Lung (tissue), 12 donors: ENCODE results near the gene ZFYVE21. TPM values are rescaled to one million over a fixed set of nuclear protein-coding genes. Genes with fewer than 3 reads are reported as not detected.

Experiments
- ATAC-seq: fragments of 200-7000 bp; cut with Tn5 transposase; one replicate; pipeline ENCODE4 v1.9.1; 2020; ENCODE audit warnings: moderate number of reproducible peaks; ENCODE audit not compliant: insufficient read depth, low FRiP score
- DNase-seq, 3 donors: peaks; one replicate each; pipeline ENCODE4 v3.0.0-alpha.2; 2013 to 2017
- H3K27ac ChIP-seq, 2 donors: one replicate each; pipeline ENCODE4 v1.5.1; 2013; ENCODE audit warnings: mild to moderate bottlenecking in 2 of 2, moderate library complexity in 2 of 2, control low read depth in 1 of 2, inconsistent platforms in 1 of 2, low read depth in 1 of 2, low read length in 1 of 2
- H3K27me3 ChIP-seq, 3 donors: one replicate each; pipeline ENCODE4 v1.5.1; 2013; ENCODE audit warnings: low read length in 2 of 3; ENCODE audit not compliant: control insufficient read depth in 3 of 3, insufficient read depth in 3 of 3
- H3K36me3 ChIP-seq, 4 donors: one replicate each; pipeline ENCODE4 v1.5.1; 2013; ENCODE audit warnings: low read length in 4 of 4, mild to moderate bottlenecking in 1 of 4, moderate library complexity in 1 of 4; ENCODE audit not compliant: control insufficient read depth in 4 of 4, insufficient read depth in 4 of 4
- H3K4me1 ChIP-seq, 5 donors: one replicate each; pipeline ENCODE4 v1.5.1; 2013; ENCODE audit warnings: low read length in 5 of 5, mild to moderate bottlenecking in 2 of 5, moderate library complexity in 1 of 5; ENCODE audit not compliant: control insufficient read depth in 5 of 5, insufficient read depth in 5 of 5
- H3K4me3 ChIP-seq: one replicate; pipeline ENCODE4 v1.5.1; 2013; ENCODE audit warnings: mild to moderate bottlenecking, control low read depth, moderate library complexity
- H3K9ac ChIP-seq, 2 donors: one replicate each; pipeline ENCODE4 v1.5.1; 2013; ENCODE audit warnings: low read length in 2 of 2, control low read depth in 1 of 2; ENCODE audit not compliant: insufficient read depth in 1 of 2
- H3K9me3 ChIP-seq, 4 donors: one replicate each; pipeline ENCODE4 v1.5.1; 2013; ENCODE audit warnings: low read length in 3 of 4, mild to moderate bottlenecking in 1 of 4, moderate library complexity in 1 of 4; ENCODE audit not compliant: control insufficient read depth in 4 of 4, insufficient read depth in 3 of 4
- WGBS, 2 donors: extraction: QIAGEN DNeasy Blood & Tissue Kit; methylation state at CpG; one replicate each; pipeline ENCODE4 v1.1.7; 2013; 5-methylcytosine and 5-hydroxymethylcytosine counted together
- polyA plus RNA-seq, 2 donors: library from polyadenylated mRNA; stranded (reverse); fragments of 200-250 nt; gene quantifications; one replicate each; pipeline ENCODE4 v1.2.1, GENCODE V29; 2013
- total RNA-seq, 2 donors: library from RNA; depleted of rRNA in 1 of 2; stranded (reverse); fragments of >200 nt in 1 of 2; gene quantifications; one replicate each; pipeline ENCODE4 v1.2.1, GENCODE V29; 2014 to 2021
- TF ChIP-seq, protein P1 (sequence below): IDR thresholded peaks from 2 replicates; pipeline ENCODE4 v1.5.1; 2012; ENCODE audit warnings: mild to moderate bottlenecking; ENCODE audit errors: control extremely low read depth, extremely low read depth
- donor health status: control.
- donor health status: control.
- donor health status: Bipolar disorder and iron deficiency.
- donor health status: healthy.
- donor health status: DM: yes; HTN: yes; CAD: no.

ZFYVE21 gene
- total and polyA plus RNA-seq, 4 donors: 39.4 to 68.3 (median 47.5) TPM

DNA sequence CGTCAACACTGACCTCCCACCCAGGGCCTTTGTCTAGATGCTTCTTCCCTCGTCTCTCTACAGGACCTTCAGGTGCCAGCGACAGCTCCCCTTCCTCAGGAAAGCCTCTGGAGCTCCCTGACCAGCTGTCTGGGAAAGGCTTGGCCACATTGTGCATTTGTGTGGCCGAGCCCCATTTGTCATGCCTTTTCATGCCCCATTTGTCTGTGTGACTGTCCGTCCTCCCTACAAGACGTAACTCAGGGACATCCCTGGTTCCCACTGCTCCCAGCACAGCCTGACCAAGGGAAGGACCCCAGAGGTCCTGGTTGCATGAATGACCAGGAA, 23.8 kb downstream of the ZFYVE21 start:
- WGBS, 2 donors: 94 to 95% methylated on average over 6 of the region's 6 CpGs
- Histone ChIP-seq H3K27me3 (no peaks in the 10 kb centered on the region), H3K27ac (no peak overlapping the region), H3K36me3 (peaks cover 8 to 49% (median 15%) of the 10 kb centered on the region in 4 donors), H3K9me3 (no peaks in the 10 kb centered on the region), H3K9ac (no peak overlapping the region), H3K4me1 (peaks cover 0 to 26% (median 3%) of the 10 kb centered on the region in 5 donors), H3K4me3 (no peak overlapping the region)
- DNase-seq: no peak
- TF ChIP-seq, protein P1, sequence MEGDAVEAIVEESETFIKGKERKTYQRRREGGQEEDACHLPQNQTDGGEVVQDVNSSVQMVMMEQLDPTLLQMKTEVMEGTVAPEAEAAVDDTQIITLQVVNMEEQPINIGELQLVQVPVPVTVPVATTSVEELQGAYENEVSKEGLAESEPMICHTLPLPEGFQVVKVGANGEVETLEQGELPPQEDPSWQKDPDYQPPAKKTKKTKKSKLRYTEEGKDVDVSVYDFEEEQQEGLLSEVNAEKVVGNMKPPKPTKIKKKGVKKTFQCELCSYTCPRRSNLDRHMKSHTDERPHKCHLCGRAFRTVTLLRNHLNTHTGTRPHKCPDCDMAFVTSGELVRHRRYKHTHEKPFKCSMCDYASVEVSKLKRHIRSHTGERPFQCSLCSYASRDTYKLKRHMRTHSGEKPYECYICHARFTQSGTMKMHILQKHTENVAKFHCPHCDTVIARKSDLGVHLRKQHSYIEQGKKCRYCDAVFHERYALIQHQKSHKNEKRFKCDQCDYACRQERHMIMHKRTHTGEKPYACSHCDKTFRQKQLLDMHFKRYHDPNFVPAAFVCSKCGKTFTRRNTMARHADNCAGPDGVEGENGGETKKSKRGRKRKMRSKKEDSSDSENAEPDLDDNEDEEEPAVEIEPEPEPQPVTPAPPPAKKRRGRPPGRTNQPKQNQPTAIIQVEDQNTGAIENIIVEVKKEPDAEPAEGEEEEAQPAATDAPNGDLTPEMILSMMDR: no peak
- ATAC-seq: no peak

DNA sequence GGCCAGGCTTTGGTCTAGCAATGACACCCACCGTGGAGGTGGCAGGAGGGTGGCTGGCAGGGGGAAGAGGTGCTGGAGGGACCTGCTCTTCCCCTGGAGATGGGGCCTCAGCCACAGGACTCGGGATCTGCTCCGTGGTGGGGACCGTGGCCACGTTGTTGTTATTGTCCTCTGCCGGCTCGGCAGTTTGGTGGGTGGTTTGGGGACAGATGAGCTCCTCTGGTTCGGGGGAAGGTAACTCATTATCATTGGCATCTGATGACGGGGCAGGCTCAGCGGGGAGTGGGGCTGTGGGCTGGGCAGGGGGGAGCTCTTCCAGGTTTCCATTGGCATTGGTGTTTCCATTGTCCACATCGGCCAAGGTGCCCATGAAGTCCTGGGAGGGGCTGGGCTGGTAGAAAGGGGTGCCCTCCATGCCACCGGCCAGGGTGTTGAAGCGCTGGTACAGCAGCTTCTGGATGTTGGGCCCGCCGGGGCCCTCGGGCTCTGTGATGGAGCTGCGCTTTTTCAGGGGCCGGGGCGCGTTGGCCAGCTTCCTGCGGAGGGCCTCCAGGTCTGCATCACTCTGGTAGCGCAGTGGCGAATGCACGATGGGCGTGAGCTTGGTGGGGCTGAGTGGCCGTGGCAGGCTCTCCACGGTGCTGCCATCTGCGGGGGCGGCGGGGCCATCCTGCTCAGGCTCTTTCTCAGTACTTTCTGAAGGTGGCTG, 24.3 kb downstream of the ZFYVE21 start:
- Histone ChIP-seq H3K4me3 (no peak overlapping the region), H3K27me3 (no peaks in the 10 kb centered on the region), H3K36me3 (peaks cover 8 to 50% (median 14%) of the 10 kb centered on the region in 4 donors), H3K4me1 (peaks cover 0 to 22% (median 2%) of the 10 kb centered on the region in 5 donors), H3K9me3 (no peaks in the 10 kb centered on the region), H3K9ac (no peak overlapping the region), H3K27ac (no peak overlapping the region)
- DNase-seq (no peak), ATAC-seq (no peak)
- WGBS, 2 donors: 96% methylated on average over 30 of the region's 30 CpGs
- TF ChIP-seq, protein P1: no peak

DNA sequence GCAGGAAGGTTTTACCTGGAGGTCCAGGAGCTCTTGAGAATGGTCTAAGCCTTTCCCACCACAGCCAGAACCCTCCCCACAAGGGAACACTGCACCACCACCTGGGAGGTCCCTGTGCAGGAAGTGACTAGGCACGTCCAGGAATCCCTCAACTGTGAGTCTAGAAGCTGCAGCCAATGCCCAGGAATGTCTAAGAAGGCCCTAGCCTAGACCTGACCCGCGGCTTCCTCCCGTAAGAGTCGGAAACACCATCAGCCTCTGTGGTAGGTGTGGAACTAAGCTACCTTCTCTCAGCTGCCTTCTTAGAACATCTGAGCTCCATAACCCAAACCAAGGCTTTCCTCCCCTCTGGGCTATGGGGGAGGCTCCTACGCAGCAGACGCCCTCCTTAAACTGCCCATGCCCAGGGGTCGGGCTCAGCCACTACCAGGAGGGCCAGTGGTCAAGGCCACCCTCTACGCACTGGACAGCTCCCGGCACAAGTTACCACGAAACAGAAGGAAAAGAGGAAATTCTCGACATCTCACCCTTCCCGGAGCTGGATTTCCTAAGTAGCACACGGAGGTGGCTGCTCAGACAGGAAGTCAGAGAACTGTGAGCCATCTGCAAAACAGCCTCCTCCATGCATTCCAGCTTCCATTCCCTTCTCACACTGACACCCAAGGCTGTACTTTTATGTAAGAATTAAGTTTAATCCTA, 25.5 kb downstream of the ZFYVE21 start:
- Histone ChIP-seq H3K4me3 (no peak overlapping the region), H3K27ac (no peak overlapping the region), H3K36me3 (peaks cover 8 to 52% (median 14%) of the 10 kb centered on the region in 4 donors), H3K9me3 (no peaks in the 10 kb centered on the region), H3K27me3 (no peaks in the 10 kb centered on the region), H3K9ac (no peak overlapping the region), H3K4me1 (peaks cover 0 to 10% (median 0%) of the 10 kb centered on the region in 5 donors)
- 65 to 69% methylated on average over 14 of the region's 14 CpGs for WGBS, 2 donors
- ATAC-seq: no peak
- TF ChIP-seq, protein P1: no peak
- no peak for DNase-seq
